ES-I3 (cell line): ENCODE measurements around the gene KCP.
A peak's percentile ranks its signal among the peaks of the same experiment; 100 is the strongest.

ENCODE experiments used
- H3K36me3 ChIP-seq: 2 replicates; pipeline ENCODE4 v1.6.1; 2013; ENCODE audit warnings: mild to moderate bottlenecking, low read length, control low read depth, moderate library complexity; ENCODE audit not compliant: insufficient read depth
- H3K4me1 ChIP-seq: 2 replicates; pipeline ENCODE4 v1.6.1; 2013; ENCODE audit warnings: mild to moderate bottlenecking, control low read depth, low read length; ENCODE audit not compliant: insufficient read depth
- H3K9ac ChIP-seq: 2 replicates; pipeline ENCODE4 v1.6.1; 2013; ENCODE audit warnings: low read depth, mild to moderate bottlenecking, low read length, moderate library complexity
- H3K9me3 ChIP-seq: 2 replicates; pipeline ENCODE4 v1.6.1; 2013; ENCODE audit warnings: mild to moderate bottlenecking, low read length, moderate library complexity; ENCODE audit not compliant: control insufficient read depth, insufficient read depth

The KCP gene

DNA sequence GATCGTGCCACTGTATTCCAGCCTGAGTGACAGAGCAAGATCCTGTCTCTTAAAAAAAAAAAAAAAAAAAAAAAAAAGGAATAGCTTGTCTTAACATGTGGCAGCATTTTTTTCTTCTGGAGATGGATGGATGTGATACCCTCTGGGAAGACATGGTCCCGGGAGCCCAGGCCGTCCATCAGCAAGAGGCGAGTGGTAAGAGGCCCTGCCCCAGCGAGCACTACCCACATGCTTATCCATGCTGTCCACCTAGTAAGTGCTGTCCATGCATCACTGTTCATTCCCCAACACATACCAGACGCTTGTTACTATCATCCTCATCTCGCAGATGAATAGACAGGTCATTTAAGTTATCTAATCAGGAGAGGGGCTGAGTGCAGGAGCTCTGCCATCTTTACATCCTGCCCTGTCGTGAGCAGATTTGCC is 35.0 kb downstream of the KCP start:
- Histone ChIP-seq H3K9ac (no peak overlapping the region), H3K9me3 (no peaks in the 10 kb centered on the region), H3K4me1 (peaks cover 3% of the 10 kb centered on the region; the same call in 1 of the 2 replicates), H3K36me3 (no peaks in the 10 kb centered on the region)

- Histone ChIP-seq H3K36me3 (no peaks in the 10 kb centered on the region), H3K9me3 (no peaks in the 10 kb centered on the region), H3K9ac (no peak overlapping the region), H3K4me1 (peaks cover 3% of the 10 kb centered on the region; the same call in 1 of the 2 replicates)
Observed at GRCh38 chr7:128874140-128875031, 36.1 kb downstream of the KCP start.

GRCh38 chr7:128873234-128873633 is 37.3 kb downstream of the KCP start:
- Histone ChIP-seq H3K4me1 (peaks cover 3% of the 10 kb centered on the region; the same call in 1 of the 2 replicates), H3K9me3 (no peaks in the 10 kb centered on the region), H3K9ac (no peak overlapping the region)

GRCh38 chr7:128872394-128872824 is 38.1 kb downstream of the KCP start:
- Histone ChIP-seq H3K36me3 (no peaks in the 10 kb centered on the region), H3K9ac (no peak overlapping the region), H3K4me1 (peaks cover 3% of the 10 kb centered on the region; the same call in 1 of the 2 replicates), H3K9me3 (no peaks in the 10 kb centered on the region)

More at GRCh38 chr7:128873234-128873633, 37.3 kb downstream of the KCP start:
- H3K36me3 ChIP-seq = no peaks in the 10 kb centered on the region

DNA sequence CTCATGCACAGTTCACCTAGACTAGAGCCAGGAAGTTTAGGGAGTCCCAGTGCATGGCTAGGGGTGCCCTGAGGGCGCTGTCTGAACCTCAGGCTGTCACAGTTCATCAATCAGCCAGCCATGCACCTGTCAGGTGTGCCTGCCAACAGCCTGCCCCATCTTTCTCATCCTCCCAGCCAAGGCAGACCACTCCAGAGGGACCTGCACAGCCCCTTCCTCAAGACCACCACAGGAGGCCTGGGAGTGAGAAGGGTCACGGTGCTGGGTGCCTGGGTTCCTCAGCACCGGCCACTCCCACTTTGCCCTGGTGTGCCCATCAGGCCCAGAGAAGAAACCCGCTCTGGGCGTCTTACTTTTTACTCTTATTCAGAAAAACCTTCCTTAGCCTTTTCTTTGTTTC is 39.5 kb downstream of the KCP start:
- H3K36me3 ChIP-seq = no peaks in the 10 kb centered on the region
- H3K9ac ChIP-seq = no peak overlapping the region
- no peaks in the 10 kb centered on the region for H3K9me3 ChIP-seq
- H3K4me1 ChIP-seq = peaks cover 3% of the 10 kb centered on the region; the same call in 1 of the 2 replicates

- Histone ChIP-seq H3K9ac (peak overlapping the region; percentile 69; the same call in 1 of the 2 replicates), H3K9me3 (no peaks in the 10 kb centered on the region), H3K36me3 (no peaks in the 10 kb centered on the region), H3K4me1 (peaks cover 3% of the 10 kb centered on the region; the same call in 1 of the 2 replicates)
Observed at GRCh38 chr7:128869944-128870285, 40.6 kb downstream of the KCP start.

GRCh38 chr7:128869138-128869943 is 41.2 kb downstream of the KCP start:
- Histone ChIP-seq H3K9me3 (no peaks in the 10 kb centered on the region), H3K36me3 (no peaks in the 10 kb centered on the region), H3K4me1 (peaks cover 3% of the 10 kb centered on the region; the same call in 1 of the 2 replicates), H3K9ac (peak overlapping the region; percentile 69)

GRCh38 chr7:128868624-128869137 is 41.8 kb downstream of the KCP start:
- Histone ChIP-seq H3K9ac (peak overlapping the region; percentile 69), H3K9me3 (no peaks in the 10 kb centered on the region), H3K4me1 (peaks cover 3% of the 10 kb centered on the region; the same call in 1 of the 2 replicates), H3K36me3 (no peaks in the 10 kb centered on the region)

GRCh38 chr7:128867842-128868623 is 42.5 kb downstream of the KCP start:
- Histone ChIP-seq H3K36me3 (no peaks in the 10 kb centered on the region), H3K9ac (no peak overlapping the region; the same call in 1 of the 2 replicates)

GRCh38 chr7:128867241-128867640 is 43.3 kb downstream of the KCP start:
- Histone ChIP-seq H3K4me1 (peaks cover 2% of the 10 kb centered on the region; the same call in 1 of the 2 replicates), H3K9ac (no peak overlapping the region), H3K9me3 (no peaks in the 10 kb centered on the region), H3K36me3 (no peaks in the 10 kb centered on the region)

More at GRCh38 chr7:128867842-128868623, 42.5 kb downstream of the KCP start:
- Histone ChIP-seq H3K9me3 (no peaks in the 10 kb centered on the region), H3K4me1 (peaks cover 3% of the 10 kb centered on the region; the same call in 1 of the 2 replicates)

DNA sequence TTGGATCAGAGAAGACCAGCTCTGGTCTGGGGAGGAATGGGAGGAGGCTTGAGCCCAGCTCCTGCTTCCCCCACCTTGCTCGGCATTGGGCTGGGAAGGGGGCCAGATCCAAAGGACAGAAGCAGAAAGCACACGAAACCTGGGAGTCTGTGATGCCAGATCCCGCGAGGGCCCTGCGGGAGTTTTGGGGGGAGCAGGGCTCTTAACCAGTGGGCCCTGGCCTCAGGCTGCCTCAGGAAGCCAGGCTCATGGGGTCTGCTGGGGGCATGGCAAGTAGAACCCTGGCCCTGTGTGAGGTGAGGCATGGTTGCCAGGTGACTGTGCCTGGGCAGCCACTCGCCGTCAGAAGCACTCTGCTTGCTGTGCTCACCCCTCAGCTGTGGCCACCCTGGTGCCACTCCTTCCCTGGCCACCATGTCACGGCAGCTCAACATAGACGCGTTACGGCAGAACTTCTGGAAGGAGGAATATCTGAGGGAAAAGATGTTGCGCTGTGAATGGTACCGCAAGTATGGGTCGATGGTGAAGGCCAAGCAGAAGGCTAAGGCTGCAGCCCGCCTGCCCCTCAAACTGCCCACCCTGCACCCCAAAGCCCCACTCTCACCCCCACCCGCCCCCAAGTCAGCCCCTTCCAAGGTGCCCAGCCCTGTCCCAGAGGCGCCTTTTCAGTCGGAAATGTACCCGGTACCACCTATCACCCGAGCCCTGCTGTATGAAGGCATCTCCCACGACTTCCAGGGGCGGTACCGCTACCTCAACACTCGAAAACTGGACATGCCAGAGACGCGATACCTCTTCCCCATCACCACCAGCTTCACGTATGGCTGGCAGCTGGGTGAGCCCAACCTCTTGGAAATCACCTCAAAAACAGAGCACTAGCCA is 44.3 kb downstream of the KCP start:
- no peaks in the 10 kb centered on the region for H3K9me3 ChIP-seq
- no peaks in the 10 kb centered on the region for H3K36me3 ChIP-seq
- H3K4me1 ChIP-seq = no peaks in the 10 kb centered on the region; the same call in 1 of the 2 replicates
- no peak overlapping the region for H3K9ac ChIP-seq

- H3K36me3 ChIP-seq = no peaks in the 10 kb centered on the region
- H3K9me3 ChIP-seq = no peaks in the 10 kb centered on the region
- no peak overlapping the region for H3K9ac ChIP-seq
- peaks cover 6% of the 10 kb centered on the region for H3K4me1 ChIP-seq
Observed at GRCh38 chr7:128865303-128865702, 45.2 kb downstream of the KCP start.

GRCh38 chr7:128863433-128863989 is 47.0 kb downstream of the KCP start:
- H3K9ac ChIP-seq = peak overlapping the region; percentile 74
- H3K4me1 ChIP-seq = peaks cover 6% of the 10 kb centered on the region
- no peaks in the 10 kb centered on the region for H3K9me3 ChIP-seq
- H3K36me3 ChIP-seq = no peaks in the 10 kb centered on the region
